Suppressor macrophage treated with lipopolysaccharide for 1 hour (primary cell): ENCODE measurements around the gene SUCO.
"Not testable (repeated sequence)": the region's sequence is repeated elsewhere in the genome, so short reads cannot be mapped to it uniquely, and the experiment has no call there.

Source experiments
- DNase-seq, 3 donors: peaks; one replicate each; pipeline ENCODE4 v3.0.0-alpha.2; 2020 to 2022

SUCO gene, protein sequence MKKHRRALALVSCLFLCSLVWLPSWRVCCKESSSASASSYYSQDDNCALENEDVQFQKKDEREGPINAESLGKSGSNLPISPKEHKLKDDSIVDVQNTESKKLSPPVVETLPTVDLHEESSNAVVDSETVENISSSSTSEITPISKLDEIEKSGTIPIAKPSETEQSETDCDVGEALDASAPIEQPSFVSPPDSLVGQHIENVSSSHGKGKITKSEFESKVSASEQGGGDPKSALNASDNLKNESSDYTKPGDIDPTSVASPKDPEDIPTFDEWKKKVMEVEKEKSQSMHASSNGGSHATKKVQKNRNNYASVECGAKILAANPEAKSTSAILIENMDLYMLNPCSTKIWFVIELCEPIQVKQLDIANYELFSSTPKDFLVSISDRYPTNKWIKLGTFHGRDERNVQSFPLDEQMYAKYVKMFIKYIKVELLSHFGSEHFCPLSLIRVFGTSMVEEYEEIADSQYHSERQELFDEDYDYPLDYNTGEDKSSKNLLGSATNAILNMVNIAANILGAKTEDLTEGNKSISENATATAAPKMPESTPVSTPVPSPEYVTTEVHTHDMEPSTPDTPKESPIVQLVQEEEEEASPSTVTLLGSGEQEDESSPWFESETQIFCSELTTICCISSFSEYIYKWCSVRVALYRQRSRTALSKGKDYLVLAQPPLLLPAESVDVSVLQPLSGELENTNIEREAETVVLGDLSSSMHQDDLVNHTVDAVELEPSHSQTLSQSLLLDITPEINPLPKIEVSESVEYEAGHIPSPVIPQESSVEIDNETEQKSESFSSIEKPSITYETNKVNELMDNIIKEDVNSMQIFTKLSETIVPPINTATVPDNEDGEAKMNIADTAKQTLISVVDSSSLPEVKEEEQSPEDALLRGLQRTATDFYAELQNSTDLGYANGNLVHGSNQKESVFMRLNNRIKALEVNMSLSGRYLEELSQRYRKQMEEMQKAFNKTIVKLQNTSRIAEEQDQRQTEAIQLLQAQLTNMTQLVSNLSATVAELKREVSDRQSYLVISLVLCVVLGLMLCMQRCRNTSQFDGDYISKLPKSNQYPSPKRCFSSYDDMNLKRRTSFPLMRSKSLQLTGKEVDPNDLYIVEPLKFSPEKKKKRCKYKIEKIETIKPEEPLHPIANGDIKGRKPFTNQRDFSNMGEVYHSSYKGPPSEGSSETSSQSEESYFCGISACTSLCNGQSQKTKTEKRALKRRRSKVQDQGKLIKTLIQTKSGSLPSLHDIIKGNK (N-terminal part only)

DNA sequence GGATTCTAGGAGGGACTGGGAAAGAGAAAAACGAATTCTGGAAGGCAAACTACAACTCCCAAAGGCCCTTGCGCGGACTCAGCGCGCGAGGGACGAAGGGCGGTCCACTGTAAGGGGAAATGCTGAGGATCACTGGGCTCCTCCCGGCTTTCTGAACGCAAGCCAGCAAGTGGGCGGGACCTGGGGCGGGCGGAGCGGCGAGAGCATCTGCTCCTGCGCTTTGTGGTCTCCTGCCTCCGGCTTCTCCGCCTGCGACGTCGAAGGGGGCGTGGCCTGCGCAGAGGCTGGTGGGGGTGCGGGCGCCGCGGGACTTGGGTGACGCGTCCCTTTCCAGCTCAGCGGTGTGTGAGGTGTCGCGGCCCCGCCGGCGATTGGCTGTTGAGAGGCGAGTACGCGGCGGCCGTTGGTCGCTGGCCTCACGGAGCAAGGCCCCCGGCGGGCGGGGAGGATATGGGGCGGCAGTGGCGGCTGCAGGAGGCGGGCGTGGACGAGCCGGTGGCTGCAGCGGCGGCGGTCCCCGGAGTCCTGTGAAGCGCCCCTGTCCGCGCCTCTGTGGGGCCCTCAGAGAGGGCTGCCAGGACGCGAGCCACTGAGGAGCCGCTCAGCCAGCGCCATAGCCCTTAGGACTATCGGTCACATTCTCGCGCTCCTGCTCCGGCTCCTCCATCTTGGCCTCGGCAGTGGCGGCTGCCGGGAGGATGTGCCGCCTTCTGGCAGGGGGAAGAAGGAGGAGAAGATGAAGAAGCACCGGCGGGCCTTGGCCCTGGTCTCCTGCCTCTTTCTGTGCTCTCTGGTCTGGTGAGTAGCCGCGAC lies at the start of gene SUCO:
Gene SUCO (plus strand): TSS at position 451 of the 813 bp plus-strand sequence. CDS start 286 bp downstream, at position 737.
- DNase-seq = peak; percentile 99 to 100 (median 100)

DNA sequence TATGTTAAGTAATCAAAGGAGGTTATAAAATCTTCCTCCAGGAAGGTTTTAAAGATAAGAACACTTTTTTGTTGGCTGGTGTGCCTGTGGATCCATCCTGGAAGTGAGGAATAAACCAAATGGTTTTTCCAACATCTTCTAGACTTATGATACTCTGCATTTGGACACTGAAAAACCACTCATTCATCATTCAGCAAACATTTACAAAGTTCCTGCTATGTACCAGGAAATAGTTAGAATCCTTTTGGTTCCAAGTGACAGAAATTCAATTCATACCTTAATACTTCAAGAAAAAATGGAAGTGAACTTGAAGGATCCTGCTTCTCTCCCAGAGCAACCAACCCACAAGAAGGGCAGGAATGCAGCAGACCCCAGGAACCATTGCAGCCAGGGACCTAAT lies 49.5 kb upstream of the SUCO start:
- no peak for DNase-seq

DNA sequence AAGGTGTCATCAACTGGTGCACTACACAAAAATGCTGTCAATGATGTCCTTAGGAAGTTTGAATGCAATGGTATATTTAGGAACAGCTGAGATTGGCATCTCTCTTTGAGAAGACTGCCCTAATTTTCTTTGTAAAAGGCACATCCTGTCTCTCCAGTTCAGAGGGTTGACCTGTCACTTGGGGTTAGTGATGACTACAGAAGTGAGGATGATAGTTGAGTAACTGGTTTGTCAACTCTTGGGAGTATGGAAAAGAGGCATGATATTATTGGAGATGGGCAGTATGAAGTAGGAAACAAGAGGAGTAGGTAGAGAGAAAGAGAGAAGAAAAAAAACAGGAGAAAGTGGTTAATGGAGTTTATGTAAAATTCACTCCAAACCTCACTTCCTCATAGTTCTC lies 48.7 kb upstream of the SUCO start:
- no peak for DNase-seq

DNA sequence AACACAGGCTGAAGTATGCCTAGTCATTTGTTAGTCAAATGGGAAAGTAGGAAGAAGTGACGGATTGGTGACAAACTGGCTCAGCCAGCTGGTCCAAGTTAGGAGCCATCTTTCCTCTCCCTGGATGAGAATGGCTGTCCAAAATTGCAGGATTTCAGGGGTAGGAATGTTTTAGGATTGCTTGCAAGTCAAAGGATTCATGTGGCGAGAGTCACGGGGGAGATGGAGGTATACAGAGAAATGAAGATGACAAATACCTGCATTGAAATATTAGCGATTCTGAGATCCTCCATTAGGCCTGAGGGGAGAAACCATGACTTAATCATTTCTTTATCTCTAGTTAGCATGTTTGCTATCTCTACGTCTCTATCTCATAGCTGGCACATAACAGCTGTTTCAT lies 47.3 kb upstream of the SUCO start:
- no peak for DNase-seq

DNA sequence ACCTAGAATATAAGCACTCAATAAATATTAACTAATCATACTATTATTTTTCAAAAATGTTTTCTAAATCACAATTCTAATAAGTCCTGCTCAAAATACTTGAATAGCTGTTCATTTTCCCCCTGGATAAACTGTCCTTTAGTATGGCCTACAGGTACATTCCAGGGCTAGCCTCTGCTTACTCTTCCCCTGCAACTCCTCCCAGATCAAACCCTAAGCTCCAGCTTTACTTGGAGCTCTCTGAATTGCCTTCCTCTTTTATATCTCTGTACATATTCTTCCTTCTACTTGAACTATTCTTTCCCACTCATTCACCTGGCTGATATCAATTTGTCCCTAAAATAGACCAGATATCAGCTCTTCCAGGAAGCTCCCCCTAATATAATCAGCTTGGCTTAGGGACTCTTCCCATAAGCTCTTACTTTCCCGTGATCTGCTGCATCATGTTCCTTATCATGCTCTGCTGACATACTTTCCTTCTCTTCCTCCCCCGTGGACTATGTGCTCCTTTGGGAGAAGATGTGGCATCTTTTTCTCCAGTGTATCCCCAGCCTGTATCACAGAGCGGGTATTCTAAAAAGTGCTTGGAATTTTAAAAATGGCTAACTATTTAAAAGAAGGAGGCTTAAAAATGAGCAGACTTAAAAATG lies 46.0 kb upstream of the SUCO start:
- DNase-seq = no peak

DNA sequence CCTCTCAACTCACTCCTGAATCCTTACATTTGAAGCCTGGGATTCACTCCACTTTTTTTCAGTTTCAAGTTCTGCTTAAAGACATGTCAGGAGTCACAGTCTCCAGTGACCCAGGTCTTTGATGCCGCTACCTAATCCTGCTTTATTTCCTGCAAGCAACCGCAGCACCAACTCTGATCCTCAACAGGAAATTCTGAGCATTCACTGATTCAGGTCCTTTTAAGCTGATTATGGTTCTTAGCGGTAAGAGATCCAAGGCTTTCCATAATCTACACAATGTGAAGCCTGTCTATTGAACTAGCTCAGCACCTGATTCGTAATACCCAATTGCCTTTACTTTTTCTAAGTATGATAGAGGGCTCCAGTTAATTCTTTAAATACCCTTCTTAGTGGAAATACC lies 45.4 kb upstream of the SUCO start:
- no peak for DNase-seq

DNA sequence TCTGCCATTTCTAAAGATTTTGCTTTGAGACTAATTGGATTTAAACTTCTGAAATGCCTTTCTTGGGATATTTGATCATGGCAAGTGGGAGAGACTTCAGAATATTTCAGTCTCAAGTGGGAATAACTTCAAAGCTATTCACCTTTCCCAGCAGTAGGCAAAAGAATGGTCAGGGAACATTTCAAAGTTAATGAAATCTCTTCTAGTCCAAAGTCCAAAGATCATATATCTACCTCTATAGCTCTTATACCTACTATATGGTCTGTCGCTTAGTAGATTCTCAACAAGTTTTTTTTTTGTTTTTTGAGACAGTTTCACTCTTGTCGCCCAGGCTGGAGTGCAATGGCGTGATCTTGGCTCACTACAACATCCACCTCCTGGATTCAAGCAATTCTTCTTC lies 44.6 kb upstream of the SUCO start:
- no peak for DNase-seq

DNA sequence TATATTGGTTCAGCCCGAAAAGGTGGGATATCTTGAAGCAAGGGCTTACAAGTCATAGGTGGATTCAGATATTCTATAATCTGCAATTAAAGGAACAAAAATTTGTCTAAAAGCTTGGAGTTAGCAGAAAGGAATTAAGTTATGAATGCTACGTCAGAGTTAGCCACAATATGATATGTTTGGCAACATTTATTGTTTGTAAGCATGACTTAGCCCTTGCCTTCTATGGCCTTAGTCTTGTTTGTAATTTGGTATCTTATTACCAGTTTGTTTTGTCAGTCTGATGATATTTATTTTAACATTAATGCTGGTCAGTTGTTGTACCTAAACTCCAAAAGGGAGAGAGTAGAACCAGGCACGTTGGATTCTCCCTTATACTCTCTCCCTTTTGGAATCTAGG lies 43.1 kb upstream of the SUCO start:
- DNase-seq = no peak

DNA sequence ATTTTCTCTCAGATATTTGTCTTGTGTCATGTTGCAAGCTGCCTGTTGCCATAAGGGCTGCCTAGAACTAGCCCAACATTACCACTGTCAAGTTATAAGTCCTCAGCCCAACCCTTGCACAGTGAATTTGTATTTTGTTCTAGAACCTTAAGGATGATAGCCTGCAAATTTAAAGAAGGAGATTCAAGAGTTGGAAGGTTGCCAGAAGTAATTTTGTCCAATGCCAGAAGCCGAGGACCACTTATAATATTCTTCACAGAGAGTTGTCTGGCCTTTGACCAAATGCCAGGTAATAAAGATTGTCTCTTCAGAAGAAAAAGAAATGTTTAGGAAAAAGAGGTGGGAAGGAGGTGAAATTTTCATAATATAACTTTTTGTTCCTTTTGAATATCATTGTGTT lies 40.5 kb upstream of the SUCO start:
- no peak for DNase-seq

DNA sequence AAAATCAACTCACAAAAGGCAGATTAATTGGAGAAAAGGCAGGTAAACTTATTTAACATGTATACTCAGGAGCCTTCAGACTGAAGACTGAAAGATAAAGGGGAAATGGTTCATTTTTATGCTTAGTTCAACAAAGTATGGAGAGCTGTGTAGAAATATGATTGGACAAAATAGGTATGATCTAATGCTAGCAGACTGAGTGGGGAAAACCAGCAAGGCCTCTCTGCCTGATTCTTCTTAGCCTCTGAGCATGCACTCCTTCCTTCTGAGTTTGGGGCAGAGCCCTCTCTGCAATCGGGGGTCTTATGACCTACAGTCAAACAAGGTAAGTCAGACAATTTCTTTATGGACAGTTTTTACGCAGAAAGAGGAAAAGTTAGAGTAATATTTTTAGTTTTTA lies 38.8 kb upstream of the SUCO start:
- DNase-seq = peak; percentile 58 to 72 (median 65)

DNA sequence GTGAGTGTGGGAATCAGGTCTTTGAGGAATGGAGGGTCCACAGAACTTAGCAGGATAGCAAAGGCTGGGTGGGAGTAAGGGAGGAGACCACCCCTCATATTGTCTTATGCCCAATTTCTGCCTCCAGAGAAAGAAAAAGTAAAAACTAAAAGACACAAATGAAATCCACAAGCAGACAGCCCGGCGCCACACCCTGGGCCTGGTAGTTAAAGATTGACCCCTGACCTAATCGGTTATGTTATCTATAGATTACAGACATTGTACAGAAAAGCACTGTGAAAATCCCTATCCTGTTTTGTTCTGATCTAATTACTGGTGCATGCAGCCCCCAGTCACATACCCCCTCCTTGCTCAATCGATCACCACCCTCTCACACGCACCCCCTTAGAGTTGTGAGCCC lies 36.8 kb upstream of the SUCO start:
- DNase-seq = not testable (repeated sequence)

DNA sequence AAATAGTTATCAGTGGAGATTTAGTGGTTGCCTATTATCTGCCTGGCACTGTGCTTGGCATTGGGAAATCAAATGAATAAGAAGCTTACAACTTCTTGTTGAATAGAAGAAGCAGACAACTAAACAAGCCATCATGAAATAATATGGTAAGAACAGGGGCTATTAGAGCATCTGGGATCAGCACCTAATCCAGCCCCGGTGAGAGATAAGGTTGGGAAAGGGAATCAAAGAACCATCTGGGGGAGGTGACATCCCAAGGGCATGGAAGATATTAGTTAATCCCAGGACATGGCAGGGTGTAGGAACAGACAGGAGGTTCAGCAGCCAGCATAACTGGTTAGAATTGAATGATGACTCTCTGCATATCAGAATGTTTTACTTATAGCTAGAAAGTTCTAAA lies 36.3 kb upstream of the SUCO start:
- DNase-seq = no peak

DNA sequence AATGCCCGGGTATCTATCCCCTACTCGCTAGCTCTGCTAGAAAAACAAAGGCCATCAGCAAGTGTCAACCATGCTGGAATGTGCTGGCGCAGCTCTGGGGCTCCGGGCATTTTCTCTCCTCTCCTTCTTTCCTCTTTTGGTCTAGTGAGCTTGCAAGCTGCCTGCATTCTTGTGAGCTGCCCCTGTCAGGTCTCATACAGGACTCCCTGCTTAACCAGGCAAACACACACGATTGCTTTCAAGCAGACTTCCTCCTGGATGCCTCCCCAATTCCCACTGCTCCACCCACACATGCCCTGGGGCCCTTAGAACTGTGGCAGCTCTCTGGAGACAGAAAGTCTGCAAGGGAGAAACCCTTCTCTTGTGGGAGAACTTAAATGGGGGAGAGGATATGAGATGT lies 35.7 kb upstream of the SUCO start:
- DNase-seq = peak in 1 of 3 donors; percentile 34

DNA sequence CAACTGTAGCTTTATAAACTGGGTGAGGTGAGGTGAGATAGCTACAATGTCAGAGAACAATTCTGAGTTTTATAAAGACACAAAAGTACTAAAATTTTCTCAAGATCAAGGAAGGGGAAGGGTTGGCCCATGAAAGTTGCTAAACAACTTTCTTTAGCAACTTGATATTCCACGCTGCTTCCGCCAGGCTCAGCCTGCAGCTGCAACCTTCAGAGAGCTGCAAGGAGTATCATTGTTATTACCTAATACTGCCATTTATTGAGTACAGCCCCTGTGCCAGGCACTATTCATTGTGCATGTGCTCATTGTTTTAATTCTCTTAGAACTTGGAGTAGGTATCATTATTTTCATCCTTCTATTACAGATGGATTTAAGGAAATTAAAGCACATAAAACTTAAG lies 34.1 kb upstream of the SUCO start:
- DNase-seq = peak; percentile 37 to 49 (median 49)

DNA sequence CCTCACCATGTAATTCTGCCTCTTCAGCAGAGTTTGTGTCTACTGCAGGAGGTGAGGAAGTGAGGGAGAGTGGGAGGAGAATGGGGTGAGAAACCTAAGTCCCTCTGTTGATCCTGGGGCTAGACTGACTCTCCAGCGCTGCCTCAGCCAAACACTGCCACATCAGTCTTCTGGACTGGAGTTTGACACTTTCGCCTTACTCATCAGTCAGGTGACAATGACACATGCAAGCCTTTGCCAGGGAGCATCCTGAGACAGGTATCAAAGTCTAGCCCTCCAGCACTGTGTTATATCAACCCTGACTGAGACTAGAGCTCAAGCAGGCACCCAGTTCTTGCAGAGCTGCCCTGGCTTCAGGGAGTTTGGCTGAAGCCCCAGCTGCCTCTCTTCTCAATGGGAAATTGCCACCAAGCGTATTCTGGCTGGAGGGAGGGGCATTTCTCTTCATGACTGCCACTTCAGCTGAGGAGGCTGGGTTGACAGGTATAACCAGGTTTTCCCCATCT lies 33.3 kb upstream of the SUCO start:
- peak in 2 of 3 donors; percentile 17 to 27 for DNase-seq

DNA sequence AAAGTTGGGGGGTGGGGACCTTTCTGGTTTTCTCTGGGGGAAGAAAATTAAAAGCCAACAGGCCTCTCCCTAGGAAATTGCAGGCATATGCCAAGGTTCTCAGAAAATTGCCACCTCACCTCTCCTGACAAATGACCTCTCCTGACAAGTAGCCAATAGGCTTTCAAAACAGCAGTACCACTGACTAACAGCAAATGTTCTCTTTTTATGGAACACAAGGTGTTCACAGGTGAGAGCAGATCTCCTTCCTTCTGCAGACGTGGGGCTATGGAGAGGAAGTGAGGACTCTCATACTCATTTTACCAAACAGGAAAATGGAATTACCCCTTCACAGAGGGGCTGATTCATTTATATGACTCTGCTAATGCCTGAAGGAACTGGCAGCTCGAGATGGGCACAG lies 32.7 kb upstream of the SUCO start:
- DNase-seq = peak in 1 of 3 donors; percentile 31

DNA sequence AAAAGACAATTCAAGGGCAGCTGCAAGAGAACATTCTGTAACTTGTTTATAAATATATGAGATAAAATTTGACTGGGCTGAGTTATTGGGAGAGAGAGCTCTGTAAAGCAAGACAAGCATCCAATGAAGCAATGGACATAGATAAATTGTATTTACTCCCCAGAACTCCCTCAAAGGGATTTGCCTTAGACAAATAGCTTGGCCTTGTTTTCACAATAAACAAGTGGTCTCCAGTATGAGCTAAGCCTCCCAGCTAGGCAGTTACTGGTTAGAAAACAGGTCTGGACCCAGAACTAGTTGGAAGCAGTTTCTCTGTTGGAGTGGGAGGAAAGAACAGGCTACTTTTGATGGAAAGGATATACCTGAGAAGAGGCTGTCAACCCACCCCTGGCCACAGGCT lies 25.2 kb upstream of the SUCO start:
- no peak for DNase-seq

DNA sequence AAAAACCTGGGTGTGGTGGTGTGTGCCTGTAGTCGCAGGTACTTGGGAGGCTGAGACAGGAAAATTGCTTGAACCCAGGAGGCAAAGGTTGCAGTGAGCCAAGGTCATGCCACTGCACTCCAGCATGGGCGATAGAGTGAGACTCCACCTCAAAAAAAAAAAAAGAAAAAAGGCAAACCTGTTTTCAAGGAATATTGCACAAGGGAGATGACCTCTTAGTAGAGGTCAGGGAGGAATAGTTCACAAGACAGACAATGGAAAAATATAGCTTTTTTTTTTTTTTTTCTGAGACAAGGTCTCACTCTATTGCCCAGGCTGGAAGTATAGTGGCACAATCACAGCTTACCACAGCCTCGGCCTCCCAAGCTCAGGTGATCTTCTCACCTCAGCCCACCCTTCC lies 22.5 kb upstream of the SUCO start:
- no peak for DNase-seq

DNA sequence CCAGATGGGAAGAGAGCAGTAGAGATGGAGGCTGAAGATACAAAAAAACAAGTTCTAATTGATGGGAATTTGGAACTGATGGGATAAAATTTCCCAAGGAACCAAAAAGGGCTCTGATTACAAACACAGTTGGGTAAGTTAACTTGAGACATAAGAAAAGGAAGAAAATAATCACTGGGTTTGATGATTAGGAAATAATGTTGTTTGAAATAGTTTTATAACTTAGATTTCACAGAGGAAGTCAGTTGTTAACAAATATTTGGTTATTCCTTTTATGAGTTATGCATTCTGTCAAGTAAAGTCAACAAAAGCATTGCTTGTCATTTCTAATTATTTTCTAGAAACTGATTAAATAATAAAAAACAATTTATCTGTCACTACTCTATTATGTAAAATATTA lies 20.4 kb upstream of the SUCO start:
- peak in 1 of 3 donors; percentile 17 for DNase-seq

DNA sequence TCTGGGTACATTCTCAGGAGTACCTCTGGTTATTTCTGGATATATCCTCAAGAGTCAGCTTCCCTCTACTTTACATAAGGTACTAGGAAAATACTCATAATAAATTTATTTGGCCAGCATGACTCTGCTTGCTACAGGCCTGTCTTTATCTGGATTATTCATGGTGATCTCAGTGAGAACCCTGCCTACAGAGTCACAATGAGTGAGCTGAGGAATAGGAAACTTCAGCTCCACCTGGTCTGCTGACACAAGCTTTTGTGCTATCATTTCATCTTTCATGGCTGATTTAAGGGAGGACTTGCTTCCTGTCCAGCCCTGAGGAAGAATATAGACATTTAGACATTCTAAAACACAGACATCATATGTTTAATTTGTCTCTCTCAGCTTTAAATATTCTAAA lies 19.5 kb upstream of the SUCO start:
- peak in 2 of 3 donors; percentile 22 to 39 for DNase-seq

DNA sequence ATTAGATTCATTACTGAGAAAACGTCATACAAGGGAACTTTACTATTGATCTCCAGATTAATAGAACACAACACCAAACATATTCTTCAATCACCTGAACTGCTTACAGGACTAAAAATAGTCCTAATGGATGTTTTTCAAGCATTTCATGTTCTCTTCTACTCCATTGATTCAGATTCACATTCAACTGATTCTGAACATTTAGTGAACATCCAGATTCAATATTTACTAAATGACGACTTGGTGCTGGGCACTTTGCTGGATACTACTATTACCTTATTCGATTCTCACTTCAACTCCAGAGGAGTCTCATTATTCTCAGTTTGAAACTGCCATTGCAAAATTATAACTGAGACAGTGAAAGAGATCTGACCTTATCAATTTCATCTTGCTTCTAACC lies 18.8 kb upstream of the SUCO start:
- DNase-seq = no peak

DNA sequence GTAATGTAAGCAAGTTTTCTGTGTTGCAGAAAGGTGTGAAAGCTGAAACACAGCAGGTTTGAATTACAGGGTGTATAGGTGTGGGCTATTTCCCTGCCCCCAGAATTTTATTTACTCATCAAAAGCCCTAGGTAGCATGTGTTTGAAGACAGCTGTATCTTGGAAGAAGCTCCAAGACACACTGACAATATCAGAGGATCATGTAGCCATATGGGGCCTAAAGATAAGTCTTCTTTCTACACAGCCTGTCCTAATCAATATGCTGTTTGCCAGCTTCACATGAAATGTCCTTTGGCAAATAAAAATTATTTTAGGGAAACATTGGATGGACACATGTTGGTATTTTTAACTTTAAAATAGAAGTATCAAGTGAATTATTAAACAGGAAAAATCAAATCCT lies 17.5 kb upstream of the SUCO start:
- no peak for DNase-seq
